DMS79 (cell line): ENCODE data around the gene GLI3.

Experiments
- DNase-seq: peaks from one replicate; lab custom pipeline; 2025; lab: John Stamatoyannopoulos, UW

The GLI3 gene

DNA sequence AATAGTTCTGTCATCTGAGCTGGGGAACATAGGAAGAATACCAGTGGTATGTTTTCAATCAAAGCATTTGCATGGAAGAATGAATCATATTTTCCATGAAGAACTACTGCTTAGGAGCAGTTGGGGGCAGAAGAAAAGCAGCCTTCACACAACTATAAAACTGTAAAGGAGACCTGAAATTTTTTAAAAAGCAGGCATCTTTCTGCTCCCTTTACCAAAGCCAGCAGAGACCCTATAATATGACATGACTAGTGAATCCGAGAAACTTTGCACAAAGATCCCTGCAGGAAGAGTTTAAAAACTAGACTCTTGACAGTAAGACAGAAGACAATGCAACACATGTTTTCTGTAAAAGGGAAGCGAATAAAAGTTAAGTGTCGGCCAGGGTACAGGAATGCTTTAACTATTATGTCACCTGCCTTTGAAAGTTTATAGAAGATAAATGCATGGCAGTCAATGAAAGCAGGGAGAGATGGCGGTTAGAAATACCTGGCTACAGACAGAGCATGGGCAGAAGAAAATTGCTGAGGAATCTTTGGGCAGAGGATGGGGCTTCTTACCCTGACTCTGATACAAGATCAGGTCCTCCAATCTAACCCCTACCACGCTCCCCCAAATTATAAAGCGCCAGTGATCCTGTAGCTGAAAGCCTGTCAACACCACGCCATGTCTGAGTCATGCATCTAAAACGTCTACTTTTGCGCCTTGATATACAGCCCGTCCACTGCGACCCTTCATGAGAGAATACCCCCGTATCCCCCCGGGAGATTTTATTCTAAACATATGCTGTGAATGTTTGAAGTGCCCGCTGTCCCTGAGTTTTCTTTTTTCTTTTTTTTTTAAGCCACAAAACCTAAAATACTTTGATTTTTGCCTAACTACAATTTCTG, 93.1 kb downstream of the GLI3 start:
- no peak for DNase-seq

DNA sequence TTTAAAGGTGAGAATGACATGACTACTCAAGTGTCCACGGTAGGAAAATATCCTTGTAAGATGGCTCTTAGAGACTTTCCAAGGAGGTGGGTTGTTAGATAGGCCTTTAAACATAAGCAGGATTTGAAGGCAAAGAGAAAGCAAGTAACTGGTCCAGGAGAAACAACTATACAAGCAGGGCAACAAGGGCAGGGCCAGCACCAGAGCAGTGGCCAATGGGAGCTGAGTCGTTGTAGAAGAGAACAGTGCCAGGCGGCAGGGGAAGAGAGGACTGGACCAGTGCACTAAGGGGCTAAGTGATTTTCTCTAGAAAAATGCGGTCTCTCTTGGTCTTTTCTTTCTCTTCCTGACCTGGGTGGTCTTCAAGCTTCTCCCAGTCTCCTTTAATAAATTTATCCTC, 94.9 kb downstream of the GLI3 start:
- DNase-seq = no peak

GRCh38 chr7:42139751-42140150, 97.3 kb downstream of the GLI3 start:
- DNase-seq = no peak

DNA sequence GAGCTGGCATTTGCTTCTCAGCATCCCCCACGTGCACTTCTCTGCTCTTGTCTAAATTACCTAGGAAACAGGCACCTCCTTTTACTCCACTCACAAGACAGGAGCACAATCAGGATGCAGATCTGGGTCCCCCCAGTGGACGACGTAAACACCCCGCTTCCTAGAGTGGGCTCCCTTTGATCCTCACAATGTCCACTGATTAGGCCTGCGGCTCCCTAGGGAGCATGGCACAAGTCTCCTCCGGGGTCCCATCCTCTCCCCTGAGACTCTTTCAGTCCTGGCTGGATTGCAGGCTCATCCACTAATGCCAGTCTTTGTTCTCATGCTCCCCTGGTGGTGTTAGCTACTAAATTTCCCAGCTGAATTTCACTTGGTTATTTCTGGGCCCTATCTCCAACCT, 98.3 kb downstream of the GLI3 start:
- no peak for DNase-seq

DNA sequence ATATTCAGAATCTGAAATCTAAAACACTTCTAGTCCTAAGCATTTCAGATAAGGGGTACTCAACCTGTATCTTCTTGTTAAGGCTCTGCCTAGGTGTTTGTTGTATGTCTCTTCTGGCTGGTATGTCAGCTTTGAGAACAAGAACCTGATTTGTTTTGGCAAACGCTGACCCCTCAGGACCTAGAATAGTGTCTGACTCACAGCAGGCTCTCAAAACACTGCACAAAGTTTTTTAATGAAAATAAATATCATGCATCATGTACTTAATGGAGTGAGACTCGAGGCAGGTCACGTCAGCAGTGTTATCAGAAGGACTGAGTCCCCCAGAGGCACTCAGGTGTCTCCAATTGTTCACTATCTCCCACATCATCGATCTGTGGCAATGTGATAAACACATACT, 99.1 kb downstream of the GLI3 start:
- no peak for DNase-seq

DNA sequence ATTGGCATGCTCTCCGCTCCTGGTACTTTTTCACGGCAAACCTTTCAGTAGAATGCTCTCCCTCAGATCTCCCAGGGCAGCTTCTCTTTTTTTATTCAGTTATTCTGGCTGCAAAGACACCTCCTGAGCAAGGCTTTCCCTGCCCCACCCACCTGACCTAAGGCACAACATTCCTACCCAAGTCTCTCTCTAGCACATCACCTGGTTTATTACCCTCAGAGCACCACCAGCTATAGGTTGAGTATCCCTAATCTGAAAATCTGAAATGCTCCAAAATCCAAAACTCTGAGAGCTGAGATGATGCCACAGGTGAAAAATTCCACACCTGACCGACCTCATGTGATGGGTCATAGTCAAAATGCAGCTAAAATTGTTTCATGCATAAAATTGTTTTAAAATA, 99.6 kb downstream of the GLI3 start:
- no peak for DNase-seq

DNA sequence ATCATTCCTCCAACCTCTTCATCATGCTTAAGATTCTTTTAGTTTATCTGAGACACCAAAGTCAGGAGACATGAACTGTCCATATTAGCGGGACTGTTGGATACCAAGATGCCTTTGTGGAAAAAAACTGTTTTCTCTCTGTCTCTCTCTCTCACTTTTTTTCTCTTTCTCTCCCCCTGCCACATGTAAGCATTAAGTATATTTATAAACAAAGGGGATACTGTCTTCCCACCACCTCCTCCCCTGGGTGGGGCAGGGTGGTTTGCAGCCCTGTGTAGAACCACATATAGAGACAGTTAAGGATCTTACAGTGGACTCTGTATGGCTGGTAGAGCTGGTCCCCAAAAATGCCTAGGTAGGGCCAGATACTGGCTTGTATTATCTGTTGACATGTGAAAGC, 101.3 kb downstream of the GLI3 start:
- no peak for DNase-seq

- no peak for DNase-seq
Measured at GRCh38 chr7:42134276-42134876, 102.6 kb downstream of the GLI3 start.

DNA sequence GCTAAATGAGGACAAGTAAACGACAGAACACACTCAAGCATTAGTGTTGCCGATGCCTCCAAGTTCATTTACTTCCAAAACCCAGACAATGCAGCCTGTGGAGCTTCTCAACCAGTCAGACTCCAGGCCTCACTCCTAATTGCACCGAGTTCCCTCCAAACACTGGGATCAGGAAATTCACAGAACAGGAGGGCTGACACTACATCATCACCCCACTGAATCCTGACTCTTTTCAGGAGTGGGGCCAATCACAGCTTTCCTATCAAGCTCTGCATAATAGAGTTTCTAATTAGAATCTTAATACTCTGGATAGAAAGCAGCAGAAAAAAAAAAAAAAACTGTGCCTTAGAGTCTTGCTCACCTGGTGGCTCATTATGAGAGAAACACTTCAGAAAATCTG, 103.7 kb downstream of the GLI3 start:
- no peak for DNase-seq

GRCh38 chr7:42128703-42129102, 108.3 kb downstream of the GLI3 start:
- no peak for DNase-seq

DNA sequence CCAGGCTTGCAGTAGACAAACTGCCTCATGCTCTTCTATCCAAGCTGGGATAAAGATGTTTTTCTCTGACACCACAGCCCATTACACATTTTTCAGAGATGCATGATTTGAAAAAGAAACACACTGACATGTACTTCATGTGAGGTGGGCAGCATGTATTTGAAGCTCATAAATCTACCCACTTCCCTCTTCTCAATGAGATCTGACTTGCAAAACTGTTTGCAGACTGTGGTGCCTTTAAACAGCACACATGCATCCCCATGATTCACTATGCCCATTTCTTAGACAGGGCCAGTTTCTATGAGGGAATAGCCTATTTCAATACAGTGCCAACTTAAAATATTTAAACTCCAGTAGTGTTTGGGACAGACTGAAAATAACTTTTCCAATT, 109.8 kb downstream of the GLI3 start:
- DNase-seq = no peak

GRCh38 chr7:42126475-42127231, 110.4 kb downstream of the GLI3 start:
- DNase-seq = no peak

DNA sequence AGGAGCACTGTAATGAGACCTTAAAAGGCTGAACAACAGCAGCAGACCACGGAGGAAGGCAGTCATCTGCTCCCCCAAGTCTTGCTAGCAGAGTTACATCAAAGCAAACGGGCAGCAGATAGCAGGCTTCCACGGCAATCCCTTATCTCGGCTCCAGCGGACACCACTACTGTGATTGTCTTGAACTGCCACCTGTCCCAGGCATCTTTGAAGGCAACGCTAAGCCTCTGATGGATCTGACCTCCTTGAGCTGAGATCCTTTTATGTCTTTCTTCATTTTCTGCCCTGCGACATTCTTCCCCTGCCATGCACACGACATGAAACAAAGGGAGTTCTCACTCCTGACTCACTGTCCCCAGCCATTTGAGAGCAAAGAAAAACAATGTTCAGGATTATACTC, 111.7 kb downstream of the GLI3 start:
- DNase-seq = no peak

DNA sequence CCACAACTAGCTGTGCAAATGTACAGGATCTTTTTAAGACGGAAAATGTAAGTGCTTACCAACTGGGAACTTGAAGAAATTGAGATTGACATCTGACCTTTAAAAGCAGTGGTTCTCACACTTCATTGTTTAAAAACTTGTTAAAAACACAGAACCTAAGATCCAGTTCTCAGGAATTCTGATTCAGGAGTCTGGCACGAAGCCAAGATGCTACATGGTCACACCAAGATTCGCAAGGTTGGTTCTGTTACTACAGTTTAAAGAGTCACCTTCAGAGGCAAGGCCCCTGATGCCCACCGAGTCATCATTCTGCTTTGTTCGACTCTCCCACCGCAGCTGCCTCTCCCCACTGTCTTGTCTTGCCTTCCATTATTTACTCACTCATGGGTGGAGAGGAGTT, 113.3 kb downstream of the GLI3 start:
- DNase-seq = no peak

DNA sequence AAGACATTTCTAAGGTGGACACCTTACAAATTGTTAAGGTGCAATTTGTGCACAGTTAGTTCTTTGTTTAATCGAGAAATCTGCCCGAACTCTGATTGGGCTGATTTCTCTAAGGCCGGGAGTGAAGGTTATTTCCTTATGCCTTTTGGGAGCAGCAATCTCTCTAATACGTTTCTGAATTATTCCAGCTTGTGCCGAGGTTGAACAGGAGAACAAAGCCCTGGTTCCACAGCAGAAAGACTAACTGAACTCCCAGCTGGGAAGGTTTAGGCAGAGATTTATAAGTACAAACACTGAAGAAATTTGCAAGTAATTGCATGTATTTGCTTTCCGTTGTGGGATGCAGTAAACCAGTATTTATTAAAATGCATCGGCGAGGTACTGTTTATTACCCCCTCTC, 116.8 kb downstream of the GLI3 start:
- no peak for DNase-seq

DNA sequence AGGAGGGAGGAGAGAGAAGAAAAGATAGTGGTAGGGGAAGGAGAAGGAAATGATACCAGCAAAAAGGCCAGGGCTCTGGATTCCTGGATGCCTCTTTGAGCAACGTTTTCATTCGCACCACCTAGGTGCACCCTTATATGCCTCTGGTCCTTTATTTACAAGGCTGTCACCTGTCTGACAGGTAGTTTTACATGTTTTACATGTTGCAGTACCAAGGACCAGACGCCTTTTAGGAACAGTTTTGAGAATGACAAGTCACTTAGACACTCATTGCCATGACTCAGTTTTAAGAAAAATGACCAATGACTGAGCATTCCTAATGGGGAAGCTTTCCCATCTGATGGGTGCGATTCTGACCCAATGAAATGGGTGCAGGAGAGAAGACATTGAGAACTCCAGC, 119.8 kb downstream of the GLI3 start:
- no peak for DNase-seq

DNA sequence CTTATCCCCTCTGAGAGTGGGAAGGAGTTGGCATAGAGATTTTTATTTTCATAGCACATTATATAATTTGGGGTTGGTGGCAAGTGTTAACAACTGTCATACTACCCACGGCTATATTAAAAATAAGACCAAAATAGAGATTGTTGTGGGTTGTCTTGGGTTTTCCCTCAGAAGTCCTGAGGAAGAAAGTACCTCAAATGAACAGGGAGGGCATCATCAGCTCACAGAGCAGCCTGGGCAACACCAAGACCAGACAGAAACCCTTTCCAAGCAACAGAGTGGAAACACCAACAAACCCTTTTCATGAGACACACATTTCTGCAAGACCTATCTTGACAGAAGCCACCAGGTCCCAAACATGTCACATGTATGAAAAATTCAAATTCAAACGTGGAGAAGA, 121.2 kb downstream of the GLI3 start:
- DNase-seq = no peak

GRCh38 chr7:42110333-42110732, 126.7 kb downstream of the GLI3 start:
- DNase-seq = no peak

- no peak for DNase-seq
Measured at GRCh38 chr7:42108803-42109528, 128.0 kb downstream of the GLI3 start.

DNA sequence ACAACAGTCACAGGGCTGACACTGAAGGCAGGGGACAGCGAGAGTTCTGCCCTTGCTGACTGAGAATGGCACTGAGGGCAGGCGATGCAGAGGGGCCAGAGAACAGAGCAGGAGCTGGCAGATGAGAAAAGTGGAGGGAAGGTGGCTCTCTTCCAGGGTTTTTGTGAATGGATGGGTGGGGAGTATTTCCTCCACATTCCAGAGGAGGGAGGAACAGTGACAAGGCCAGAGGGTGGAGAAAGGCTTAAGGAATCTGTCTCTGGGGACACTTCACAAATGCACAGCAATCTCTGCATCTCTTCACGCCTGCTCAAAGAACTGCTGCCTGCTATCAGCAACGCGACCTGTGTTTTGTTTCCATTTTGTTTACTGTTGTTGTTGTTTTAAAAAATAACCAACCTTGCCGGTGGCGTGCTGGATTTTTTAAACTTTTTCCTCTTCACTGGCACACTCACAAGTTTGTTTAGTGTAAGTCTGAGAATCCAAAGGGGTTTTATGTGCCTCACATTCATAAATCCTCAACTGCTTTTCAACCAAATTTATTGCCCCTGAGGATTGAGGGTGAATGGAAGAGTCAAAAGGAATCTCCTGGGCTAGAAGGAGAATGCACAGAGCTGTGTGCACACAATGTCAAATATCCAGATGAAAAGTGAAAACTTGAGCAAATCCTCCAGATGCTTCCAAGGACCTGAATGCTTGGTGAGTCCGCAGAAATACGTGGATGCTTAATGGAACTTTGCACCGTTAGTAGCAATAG, 129.3 kb downstream of the GLI3 start:
- DNase-seq = no peak

GRCh38 chr7:42106562-42106961, 130.4 kb downstream of the GLI3 start:
- no peak for DNase-seq
